GM13977 (cell line): ENCODE results near the gene PTPRG.

Experiments
- DNase-seq: peaks from one replicate; pipeline ENCODE4 v3.0.0; 2012; ENCODE audit warnings: low spot score
- in situ Hi-C: fragments of 300-500 bp; cut with MboI; formaldehyde crosslinking; loops from one replicate; pipeline ENCODE4 v1.12.0; 2022; ENCODE audit warnings: low sequenced_read_pairs, low pct_unique_long_range_greater_than_20kb, mixed read lengths, inconsistent platforms; ENCODE audit not compliant: unreplicated experiment
- TF ChIP-seq, protein P1 (sequence below): IDR thresholded peaks from 2 replicates; pipeline ENCODE4 v1.5.1; 2012; ENCODE audit warnings: mild to moderate bottlenecking, control low read depth; ENCODE audit not compliant: insufficient read depth; ENCODE audit errors: extremely low read depth, missing control alignments

PTPRG gene

DNA sequence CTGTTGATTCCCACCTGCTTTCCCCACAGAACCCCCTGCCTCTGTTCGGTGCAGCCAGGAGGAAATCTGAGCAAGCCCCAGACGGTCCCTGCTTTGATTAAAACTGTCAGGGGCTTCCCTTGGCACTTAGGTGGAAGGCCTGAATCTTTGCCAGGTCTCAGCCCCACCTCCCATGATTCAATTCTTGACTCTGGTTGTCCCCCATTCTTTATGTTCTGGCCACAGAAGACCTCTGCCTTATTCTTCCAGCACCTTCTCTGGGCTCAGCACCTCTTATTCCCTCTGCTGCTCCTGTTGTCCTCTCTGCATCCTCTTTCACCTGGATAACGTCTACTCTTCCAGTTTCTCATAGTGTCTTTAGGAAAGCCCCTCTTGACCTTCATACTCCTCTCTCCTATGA is 349.4 kb downstream of the PTPRG start:
- TF ChIP-seq, protein P1, sequence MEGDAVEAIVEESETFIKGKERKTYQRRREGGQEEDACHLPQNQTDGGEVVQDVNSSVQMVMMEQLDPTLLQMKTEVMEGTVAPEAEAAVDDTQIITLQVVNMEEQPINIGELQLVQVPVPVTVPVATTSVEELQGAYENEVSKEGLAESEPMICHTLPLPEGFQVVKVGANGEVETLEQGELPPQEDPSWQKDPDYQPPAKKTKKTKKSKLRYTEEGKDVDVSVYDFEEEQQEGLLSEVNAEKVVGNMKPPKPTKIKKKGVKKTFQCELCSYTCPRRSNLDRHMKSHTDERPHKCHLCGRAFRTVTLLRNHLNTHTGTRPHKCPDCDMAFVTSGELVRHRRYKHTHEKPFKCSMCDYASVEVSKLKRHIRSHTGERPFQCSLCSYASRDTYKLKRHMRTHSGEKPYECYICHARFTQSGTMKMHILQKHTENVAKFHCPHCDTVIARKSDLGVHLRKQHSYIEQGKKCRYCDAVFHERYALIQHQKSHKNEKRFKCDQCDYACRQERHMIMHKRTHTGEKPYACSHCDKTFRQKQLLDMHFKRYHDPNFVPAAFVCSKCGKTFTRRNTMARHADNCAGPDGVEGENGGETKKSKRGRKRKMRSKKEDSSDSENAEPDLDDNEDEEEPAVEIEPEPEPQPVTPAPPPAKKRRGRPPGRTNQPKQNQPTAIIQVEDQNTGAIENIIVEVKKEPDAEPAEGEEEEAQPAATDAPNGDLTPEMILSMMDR: no peak
- DNase-seq: no peak
- in situ Hi-C loops: no loop called here

DNA sequence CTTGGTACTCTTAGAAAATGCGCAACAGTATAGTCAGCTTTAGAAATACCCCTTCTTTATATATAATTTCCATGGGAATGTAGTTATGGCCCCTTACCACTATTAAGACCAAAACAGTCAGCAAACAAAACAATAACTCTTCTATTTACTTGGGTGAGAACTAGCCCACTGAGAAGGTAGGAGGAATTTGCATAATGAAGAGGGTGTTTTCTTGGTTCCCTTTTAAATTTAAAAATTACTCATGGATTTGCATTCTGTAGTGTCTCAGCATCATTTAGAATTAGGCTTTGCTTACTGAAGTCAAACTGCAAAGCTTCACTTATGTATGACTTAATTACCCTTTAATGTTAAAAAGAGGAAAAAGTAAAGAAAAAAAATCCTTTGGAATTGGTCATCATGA is 350.8 kb downstream of the PTPRG start:
- TF ChIP-seq, protein P1: no peak
- DNase-seq: no peak
- in situ Hi-C loops: no loop called here

DNA sequence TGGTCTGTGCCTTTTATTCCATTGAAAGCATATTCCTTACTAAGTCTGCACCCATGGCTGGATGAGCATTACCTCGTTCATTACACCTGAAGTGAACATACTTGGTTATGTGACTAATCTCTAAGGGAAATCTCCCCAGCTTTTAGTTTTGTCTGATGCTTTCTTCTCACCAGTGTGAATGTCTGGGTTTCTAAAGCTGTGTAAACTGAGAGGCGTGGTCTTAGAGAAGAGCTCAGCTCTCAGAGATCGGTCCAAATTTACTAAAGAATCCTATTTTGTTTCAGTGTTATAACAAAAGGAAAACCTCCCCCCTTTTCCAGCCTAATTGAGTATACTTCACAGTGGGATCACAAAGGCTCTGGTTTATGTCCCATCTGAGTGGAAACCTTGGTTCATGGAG is 352.3 kb downstream of the PTPRG start:
- DNase-seq: no peak
- in situ Hi-C loops: no loop called here
- TF ChIP-seq, protein P1: no peak

DNA sequence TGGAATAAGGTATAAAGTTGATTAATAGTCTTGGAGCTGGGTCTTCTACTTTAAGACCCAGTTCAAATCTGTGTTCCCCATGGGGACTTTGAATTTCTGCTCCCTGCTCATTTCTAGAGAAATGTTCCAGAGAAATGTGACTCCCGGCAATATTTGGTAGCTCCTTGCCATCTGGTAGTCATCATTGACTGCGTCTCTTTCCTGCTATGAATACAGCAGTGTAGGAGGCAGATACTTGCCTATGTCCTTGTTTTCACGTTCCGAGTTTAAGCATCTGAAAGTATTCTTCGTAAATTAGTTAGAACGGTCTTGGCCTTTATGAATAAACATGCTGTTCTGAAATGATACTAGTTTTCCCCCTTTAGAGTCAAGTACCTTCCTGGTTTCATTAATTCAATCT is 352.9 kb downstream of the PTPRG start:
- TF ChIP-seq, protein P1: no peak
- no peak for DNase-seq
- in situ Hi-C loops: no loop called here

DNA sequence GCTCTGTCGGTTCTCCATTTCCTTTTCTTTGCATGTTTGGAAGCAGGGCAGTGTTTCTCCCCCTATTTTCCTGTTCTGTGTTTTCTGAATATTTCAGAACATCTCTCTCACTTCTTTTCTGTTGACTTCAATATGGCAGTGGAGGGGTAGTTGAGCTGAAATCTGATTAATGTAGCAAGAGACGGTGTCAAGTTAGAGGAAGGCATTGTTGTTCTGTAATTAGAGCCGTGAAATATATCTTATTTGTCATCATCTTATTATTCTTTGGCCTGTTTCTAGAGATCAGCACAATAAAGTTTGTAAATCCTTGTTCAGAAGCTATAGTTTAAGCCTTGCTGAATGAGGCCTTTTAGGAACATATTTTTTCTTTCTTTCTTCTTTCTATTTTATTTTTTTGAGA is 353.9 kb downstream of the PTPRG start:
- DNase-seq: no peak
- in situ Hi-C loops: no loop called here
- TF ChIP-seq, protein P1: no peak

DNA sequence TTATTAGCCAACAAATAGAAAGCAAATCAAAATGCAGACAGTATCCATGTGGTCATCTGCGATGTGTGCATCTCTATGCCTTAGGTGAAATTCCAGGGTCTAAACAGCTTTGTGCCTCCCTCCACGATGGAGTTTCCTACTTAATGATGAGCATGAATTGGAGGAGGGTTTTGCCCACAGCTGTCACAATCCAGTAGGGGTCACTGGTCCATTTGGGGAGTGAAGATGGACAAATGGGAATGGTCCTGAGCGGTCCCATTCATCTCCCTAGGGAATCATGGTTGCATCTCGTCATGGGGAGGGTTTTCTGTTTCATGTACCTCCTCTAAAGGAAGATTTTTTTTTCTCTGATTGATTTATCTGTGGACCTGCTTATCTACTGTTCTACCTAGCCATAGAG is 358.0 kb downstream of the PTPRG start:
- in situ Hi-C loops: no loop called here
- DNase-seq: no peak
- TF ChIP-seq, protein P1: no peak

DNA sequence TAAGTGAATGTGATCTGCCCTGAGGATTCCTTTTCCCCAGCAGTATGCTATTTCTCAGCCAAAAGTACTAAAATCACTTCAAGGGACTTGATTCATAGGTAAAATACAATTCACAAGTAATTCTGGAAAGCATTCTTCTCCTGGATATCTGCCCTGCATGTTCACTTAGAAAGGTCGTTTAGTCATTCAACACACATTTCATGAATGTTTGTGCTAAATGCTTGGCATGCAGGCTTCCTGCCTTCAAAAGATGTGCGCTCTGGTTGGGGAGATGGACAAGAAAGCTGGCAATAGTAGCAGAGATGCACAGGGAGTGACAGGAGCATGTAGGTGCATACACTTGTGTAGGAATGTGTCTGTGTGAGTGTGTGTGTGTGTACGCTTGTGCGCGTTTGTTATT is 360.7 kb downstream of the PTPRG start:
- TF ChIP-seq, protein P1: no peak
- in situ Hi-C loops: no loop called here
- no peak for DNase-seq
